Activated CD4-positive, alpha-beta T cell treated with anti-CD3 and anti-CD28 coated beads for 1 hour (primary cell): ENCODE data around the gene STARD10.
"Not testable (repeated sequence)": the region's sequence is repeated elsewhere in the genome, so short reads cannot be mapped to it uniquely, and the experiment has no call there.

ENCODE experiments used
- DNase-seq: peaks from one replicate; pipeline ENCODE4 v3.0.0-alpha.2; 2020

STARD10 gene

GRCh38 chr11:72807021-72807693 is 13.3 kb upstream of the STARD10 start:
- no peak for DNase-seq

GRCh38 chr11:72806378-72806777 is 12.5 kb upstream of the STARD10 start:
- not testable (repeated sequence) for DNase-seq

GRCh38 chr11:72805216-72805615 is 11.4 kb upstream of the STARD10 start:
- no peak for DNase-seq

- DNase-seq, result no peak
Measured at GRCh38 chr11:72802822-72803221, 9.0 kb upstream of the STARD10 start.

GRCh38 chr11:72799441-72799840 is 5.6 kb upstream of the STARD10 start:
- no peak for DNase-seq

- DNase-seq, result no peak
Measured at GRCh38 chr11:72798361-72798760, 4.5 kb upstream of the STARD10 start.

GRCh38 chr11:72793076-72793424 is 797 bp downstream of the STARD10 start:
- no peak for DNase-seq

- no peak for DNase-seq
Measured at GRCh38 chr11:72792437-72793021, 1.3 kb downstream of the STARD10 start.

- not testable (repeated sequence) for DNase-seq
Measured at GRCh38 chr11:72791228-72791627, 2.6 kb downstream of the STARD10 start.

- no peak for DNase-seq
Measured at GRCh38 chr11:72789493-72790131, 4.2 kb downstream of the STARD10 start.

- DNase-seq, result no peak
Measured at GRCh38 chr11:72788241-72788640, 5.6 kb downstream of the STARD10 start.

- DNase-seq, result no peak
Measured at GRCh38 chr11:72787216-72788104, 6.4 kb downstream of the STARD10 start.

GRCh38 chr11:72786305-72787215 is 7.3 kb downstream of the STARD10 start:
- DNase-seq, result no peak

GRCh38 chr11:72784662-72785061 is 9.2 kb downstream of the STARD10 start:
- DNase-seq, result no peak

- DNase-seq, result no peak
Measured at GRCh38 chr11:72783144-72783905, 10.5 kb downstream of the STARD10 start.

GRCh38 chr11:72782081-72782920 is 11.5 kb downstream of the STARD10 start:
- DNase-seq, result no peak

GRCh38 chr11:72781313-72782080 is 12.3 kb downstream of the STARD10 start:
- DNase-seq, result peak; percentile 42

- DNase-seq, result no peak
Measured at GRCh38 chr11:72781063-72781312, 12.9 kb downstream of the STARD10 start.

GRCh38 chr11:72780296-72781062 is 13.4 kb downstream of the STARD10 start:
- no peak for DNase-seq
